Spleen (tissue), 7 donors: ENCODE measurements around the gene BTBD17.

Experiments
- POLR2A ChIP-seq, 3 donors: fragments of 450-650 bp; IDR thresholded peaks; one replicate each; pipeline ENCODE4 v1.5.1; 2017; ENCODE audit warnings: antibody characterized with exemption in 3 of 3, mild to moderate bottlenecking in 1 of 3
- POLR2AphosphoS5 ChIP-seq, 3 donors: sonication (generic); formaldehyde crosslinking; IDR thresholded peaks; one replicate each; pipeline ENCODE4 v1.5.1; 2017; ENCODE audit warnings: antibody characterized with exemption in 3 of 3
- TF ChIP-seq, protein P1 (sequence below), 11 experiments: fragments of 200-600 bp in 7 of 11; fragments of 450-650 bp in 4 of 11; sonication (generic) in 4 of 11; IDR thresholded peaks in 8 of 11; conservative IDR thresholded peaks in 3 of 11; 1 replicate in 7 of 11; 2 replicates in 4 of 11; pipeline versions ENCODE4 v1.4.0 to v1.8.0; 2016 to 2021; ENCODE audit warnings: antibody characterized with exemption in 11 of 11, inconsistent platforms in 4 of 11, mild to moderate bottlenecking in 1 of 11
- donor health status: DM: no; HTN: no; CAD: no; lungs with moderate emphysema.
- donor health status: DM: no; HTN: no; CAD: no.
- donor health status: DM: no; HTN: no; CAD: no.

GRCh38 chr17:74339537-74340195 lies 22.0 kb downstream of the BTBD17 start:
- TF ChIP-seq POLR2A (IDR thresholded peaks at IDR 0.05): no peak
- TF ChIP-seq, protein P1, sequence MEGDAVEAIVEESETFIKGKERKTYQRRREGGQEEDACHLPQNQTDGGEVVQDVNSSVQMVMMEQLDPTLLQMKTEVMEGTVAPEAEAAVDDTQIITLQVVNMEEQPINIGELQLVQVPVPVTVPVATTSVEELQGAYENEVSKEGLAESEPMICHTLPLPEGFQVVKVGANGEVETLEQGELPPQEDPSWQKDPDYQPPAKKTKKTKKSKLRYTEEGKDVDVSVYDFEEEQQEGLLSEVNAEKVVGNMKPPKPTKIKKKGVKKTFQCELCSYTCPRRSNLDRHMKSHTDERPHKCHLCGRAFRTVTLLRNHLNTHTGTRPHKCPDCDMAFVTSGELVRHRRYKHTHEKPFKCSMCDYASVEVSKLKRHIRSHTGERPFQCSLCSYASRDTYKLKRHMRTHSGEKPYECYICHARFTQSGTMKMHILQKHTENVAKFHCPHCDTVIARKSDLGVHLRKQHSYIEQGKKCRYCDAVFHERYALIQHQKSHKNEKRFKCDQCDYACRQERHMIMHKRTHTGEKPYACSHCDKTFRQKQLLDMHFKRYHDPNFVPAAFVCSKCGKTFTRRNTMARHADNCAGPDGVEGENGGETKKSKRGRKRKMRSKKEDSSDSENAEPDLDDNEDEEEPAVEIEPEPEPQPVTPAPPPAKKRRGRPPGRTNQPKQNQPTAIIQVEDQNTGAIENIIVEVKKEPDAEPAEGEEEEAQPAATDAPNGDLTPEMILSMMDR (IDR thresholded peaks at IDR 0.05 in 8 of 11, conservative IDR thresholded peaks at IDR 0.05 in 3 of 11): no peak
- TF ChIP-seq POLR2AphosphoS5 (IDR thresholded peaks at IDR 0.05): no peak
